GM12864 (cell line): ENCODE data around the gene CLEC10A.

Experiments
- DNase-seq: peaks from one replicate; pipeline ENCODE4 v3.0.0-alpha.2; 2011; ENCODE audit warnings: low read depth
- H3K4me3 ChIP-seq: 2 replicates; pipeline ENCODE4 v1.5.1; 2011; ENCODE audit warnings: mild to moderate bottlenecking, low read depth, low read length, control low read depth
- CTCF ChIP-seq: IDR thresholded peaks from 2 replicates; pipeline ENCODE4 v1.5.1; 2011; ENCODE audit warnings: low read depth, mild to moderate bottlenecking, moderate library complexity, low read length, control low read depth, inconsistent platforms; ENCODE audit errors: missing control alignments

Gene CLEC10A

GRCh38 chr17:7047566-7047965 lies 32.5 kb downstream of the CLEC10A start:
- DNase-seq, result no peak
- TF ChIP-seq CTCF, result no peak
- no peak overlapping the region for H3K4me3 ChIP-seq

- DNase-seq, result peak; percentile 71
- H3K4me3 ChIP-seq, result peak overlapping the region; percentile 51
Observed at GRCh38 chr17:7046725-7047397, 33.2 kb downstream of the CLEC10A start.

- TF ChIP-seq CTCF, result no peak
- DNase-seq, result no peak
- peak overlapping the region; percentile 51 for H3K4me3 ChIP-seq
Observed at GRCh38 chr17:7046127-7046724, 33.8 kb downstream of the CLEC10A start.

GRCh38 chr17:7045492-7046126 lies 34.4 kb downstream of the CLEC10A start:
- no peak overlapping the region; the same call in 1 of the 2 replicates for H3K4me3 ChIP-seq
- DNase-seq, result no peak
- peak; percentile 59 for TF ChIP-seq CTCF

GRCh38 chr17:7043497-7044198 lies 36.4 kb downstream of the CLEC10A start, which contains the start of gene SLC16A11:
Gene SLC16A11 (minus strand): TSS chr17:7044092. CDS start chr17:7043513, 579 bp downstream.
- DNase-seq, result no peak
- H3K4me3 ChIP-seq, result peak within 1 kb of the TSS; percentile 30
- TF ChIP-seq CTCF, result no peak

- no peak for TF ChIP-seq CTCF
- H3K4me3 ChIP-seq, result peak overlapping the region; percentile 30
- no peak for DNase-seq
Observed at GRCh38 chr17:7043182-7043496, 36.9 kb downstream of the CLEC10A start.

- peak overlapping the region; percentile 30 for H3K4me3 ChIP-seq
- TF ChIP-seq CTCF, result no peak
- no peak for DNase-seq
Observed at GRCh38 chr17:7042501-7043181, 37.4 kb downstream of the CLEC10A start.
